GM18867 (cell line): ENCODE measurements around the gene TPGS2.
"Not testable (repeated sequence)": the region's sequence is repeated elsewhere in the genome, so short reads cannot be mapped to it uniquely, and the experiment has no call there.

Experiments
- ATAC-seq: cut with Tn5 transposase; IDR thresholded peaks from one replicate; pipeline ENCODE4 v1.9.1; 2021; ENCODE audit warnings: mild to moderate bottlenecking, moderate library complexity; ENCODE audit not compliant: unreplicated experiment

TPGS2 gene

GRCh38 chr18:36828630-36829361 is at the start of gene TPGS2, which contains the start of gene KIAA1328:
Gene TPGS2 (minus strand): TSS chr18:36829002. CDS start chr18:36828767, 235 bp downstream.
Gene KIAA1328 (plus strand): TSS chr18:36829127. CDS start chr18:36829139, 12 bp downstream.
- peak; percentile 93 for ATAC-seq

DNA sequence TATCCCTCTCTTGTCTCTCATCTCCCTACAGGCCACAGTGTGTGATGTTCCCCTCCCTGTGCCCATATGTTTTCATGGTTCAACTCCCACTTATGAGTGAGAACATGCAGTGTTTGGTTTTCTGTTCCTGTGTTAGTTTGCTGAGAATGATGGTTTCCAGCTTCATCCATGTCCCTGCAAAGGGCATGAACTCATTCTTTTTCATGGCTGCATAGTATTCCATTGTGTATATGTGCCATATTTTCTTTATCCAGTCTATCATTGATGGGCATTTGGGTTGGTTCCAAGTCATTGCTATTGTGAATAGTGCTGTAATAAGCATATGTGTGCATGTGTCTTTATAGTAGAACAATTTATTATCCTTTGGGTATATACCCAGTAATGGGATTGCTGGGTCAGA is 45.0 kb upstream of the TPGS2 start:
- ATAC-seq: not testable (repeated sequence)

DNA sequence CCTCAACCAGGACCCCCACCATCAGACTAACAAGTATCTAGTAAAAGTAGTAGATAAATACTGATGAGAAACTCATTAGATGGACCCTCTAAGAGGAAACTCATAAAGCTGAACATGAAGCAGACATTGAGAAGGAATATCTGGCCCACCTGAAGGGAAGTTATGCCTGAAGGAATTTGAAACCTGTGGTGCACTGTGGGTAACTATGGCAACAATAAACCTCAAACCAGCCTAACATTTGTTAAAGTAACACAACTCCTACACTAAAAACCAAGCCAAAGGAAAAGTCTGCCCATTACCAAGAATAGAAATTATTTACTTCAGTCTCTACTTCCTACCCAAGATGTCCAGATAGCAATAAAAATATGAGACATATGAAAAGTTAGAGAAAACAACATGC is 43.5 kb upstream of the TPGS2 start:
- no peak for ATAC-seq

DNA sequence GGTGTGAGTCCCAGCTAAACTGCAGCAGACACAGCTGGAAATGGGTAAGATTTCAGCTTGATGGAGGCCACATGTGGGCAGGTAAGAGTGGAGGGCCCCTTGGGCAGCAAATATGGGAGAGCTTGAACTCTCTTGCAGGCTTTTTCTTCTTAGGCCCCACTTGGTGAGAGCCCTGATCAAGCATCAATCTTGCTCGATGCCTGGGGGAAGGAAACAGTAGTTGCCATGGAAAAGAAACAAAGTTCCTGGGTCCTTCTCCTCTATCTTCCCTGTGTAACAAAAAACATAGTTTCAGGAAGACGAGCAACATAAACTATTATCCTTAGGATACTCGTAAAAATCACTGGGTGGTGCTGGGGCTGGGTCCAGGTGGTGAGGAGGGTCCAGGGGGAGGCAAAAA is 43.0 kb upstream of the TPGS2 start:
- no peak for ATAC-seq

- ATAC-seq: no peak
These were observed 38.3 kb upstream of the TPGS2 start for GRCh38 chr18:36867056-36867455.

DNA sequence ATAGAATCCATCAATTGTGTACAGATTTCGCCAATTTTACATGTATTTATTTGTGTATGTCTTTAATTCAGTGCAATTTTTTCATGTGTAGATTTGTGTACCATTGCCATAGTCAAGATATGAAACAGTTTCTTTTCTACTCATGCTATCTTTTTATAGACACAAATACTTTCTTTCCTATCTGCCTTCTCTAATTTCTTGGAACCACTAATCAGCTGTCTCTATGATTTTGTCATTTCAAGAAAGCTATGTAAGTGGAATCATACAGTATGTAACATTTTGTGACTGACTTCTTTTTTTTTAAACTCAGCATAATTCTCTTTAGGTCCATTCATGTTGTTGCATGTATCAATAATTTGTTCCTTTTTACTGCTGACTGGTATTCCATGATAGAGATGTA is 33.4 kb upstream of the TPGS2 start:
- ATAC-seq: no peak

- no peak for ATAC-seq
These were observed 28.0 kb upstream of the TPGS2 start for GRCh38 chr18:36856815-36857214.

DNA sequence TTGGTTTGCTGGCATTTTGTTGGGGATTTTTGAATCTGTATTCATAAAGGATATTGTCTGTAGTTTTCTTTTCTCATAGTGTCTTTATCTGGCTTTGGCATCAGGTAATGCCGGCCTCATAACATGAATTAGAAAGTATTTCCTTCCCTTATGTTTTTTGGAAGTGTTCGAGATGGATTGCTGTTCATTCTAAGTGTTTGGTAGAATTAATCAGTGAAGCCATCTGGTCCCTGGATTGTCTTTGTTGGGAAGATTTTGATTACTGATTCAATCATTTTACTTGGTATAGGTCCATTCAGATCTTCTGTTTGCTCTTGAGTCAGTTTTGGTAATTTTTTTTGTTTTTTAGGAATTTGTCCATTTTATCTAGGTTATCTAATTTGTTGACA is 22.4 kb upstream of the TPGS2 start:
- ATAC-seq: no peak

GRCh38 chr18:36850527-36851201 is 21.9 kb upstream of the TPGS2 start:
- no peak for ATAC-seq

DNA sequence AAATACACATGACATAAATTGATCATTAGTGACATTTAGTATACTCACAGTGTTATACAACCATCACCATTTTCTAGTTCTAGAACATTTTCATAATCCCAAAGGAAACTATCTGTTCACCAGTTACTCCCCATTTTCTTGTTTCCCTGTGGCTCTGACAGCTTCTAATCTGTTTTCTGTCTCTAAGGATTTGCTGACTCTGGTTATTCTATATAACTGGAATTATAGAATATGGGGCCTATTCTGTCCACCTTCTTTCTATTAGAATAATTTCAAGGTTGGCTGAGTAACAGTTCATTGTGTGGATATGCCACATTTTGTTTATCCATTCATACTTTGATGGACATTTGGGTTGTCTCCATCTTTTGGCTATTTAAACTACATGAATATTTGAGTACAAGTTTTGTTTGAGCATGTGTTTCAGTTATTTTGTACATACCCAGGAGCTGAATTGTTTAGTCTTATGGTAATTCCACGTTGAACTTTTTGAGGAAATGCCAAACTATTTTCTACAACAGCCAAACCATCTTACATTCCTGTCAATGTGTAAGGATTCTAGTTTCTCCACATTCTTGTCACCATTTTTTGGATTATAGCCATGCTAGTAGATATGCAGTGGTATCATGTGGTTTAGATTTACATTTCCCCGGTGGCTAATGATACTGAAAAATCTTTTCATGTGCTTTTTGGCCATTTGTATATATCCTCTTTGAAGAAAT is 20.6 kb upstream of the TPGS2 start:
- no peak for ATAC-seq

DNA sequence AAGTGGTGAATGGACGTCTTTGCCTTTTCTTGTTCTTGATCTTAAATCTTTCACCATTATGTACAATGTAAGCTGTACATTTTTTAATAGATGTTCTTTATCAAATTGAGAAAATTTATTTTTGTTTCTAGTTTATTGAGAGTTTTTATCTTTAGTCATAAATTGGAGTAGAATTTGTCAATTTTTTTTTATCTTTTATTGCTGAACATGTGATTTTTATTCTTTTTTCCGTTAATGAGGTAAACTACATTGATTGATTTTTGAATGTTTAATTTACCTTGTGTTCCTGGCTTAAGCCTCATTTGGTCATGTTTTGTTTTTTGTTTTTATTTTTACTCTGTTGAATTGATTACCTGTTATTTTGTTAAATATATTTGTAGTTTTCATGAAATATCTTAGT is 19.8 kb upstream of the TPGS2 start:
- ATAC-seq: no peak

GRCh38 chr18:36843784-36844183 is 15.0 kb upstream of the TPGS2 start:
- ATAC-seq: no peak

DNA sequence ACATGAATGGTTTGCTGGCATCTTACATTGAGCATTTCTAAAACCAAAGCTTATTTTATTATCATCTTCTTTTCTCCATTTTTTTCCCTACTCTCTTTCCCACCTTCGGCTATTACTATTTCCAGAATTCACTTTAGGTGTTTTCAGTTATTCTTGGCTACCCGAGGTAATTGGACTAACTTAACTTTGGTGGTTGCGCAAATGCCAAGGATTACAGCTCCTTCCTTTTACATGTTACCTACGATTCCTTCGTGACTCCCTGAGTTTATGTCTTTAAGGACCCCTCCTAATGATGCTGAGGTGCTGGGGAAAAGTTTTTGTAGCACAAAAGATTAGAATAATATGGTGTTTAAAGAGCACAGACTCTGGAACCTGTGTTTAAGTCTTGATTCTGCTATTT is 14.4 kb upstream of the TPGS2 start:
- no peak for ATAC-seq

DNA sequence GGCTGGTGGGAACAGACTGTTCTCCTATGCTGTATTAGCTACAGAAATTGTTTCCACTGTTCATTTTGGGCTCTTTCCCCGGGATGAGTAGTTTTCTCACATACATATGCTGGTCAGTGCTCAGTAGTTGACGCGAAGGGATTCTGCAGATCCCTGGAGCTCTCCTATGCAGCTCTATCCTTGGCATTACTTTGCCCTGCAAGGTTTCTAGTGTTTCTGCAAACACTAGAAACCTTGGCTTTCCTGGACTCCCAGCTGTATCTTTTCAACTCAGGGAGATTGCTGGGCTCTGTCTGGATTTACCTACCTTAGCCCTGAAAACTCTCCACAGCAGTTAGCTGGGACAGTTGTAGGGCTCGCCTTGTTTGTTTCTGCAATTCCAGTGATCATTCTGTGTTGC is 11.0 kb upstream of the TPGS2 start:
- ATAC-seq: no peak

GRCh38 chr18:36835927-36836326 is 7.1 kb upstream of the TPGS2 start:
- ATAC-seq: no peak

- no peak for ATAC-seq
These were observed 4.3 kb upstream of the TPGS2 start for GRCh38 chr18:36833120-36833519.

- no peak for ATAC-seq
These were observed 2.3 kb upstream of the TPGS2 start for GRCh38 chr18:36831139-36831538.

DNA sequence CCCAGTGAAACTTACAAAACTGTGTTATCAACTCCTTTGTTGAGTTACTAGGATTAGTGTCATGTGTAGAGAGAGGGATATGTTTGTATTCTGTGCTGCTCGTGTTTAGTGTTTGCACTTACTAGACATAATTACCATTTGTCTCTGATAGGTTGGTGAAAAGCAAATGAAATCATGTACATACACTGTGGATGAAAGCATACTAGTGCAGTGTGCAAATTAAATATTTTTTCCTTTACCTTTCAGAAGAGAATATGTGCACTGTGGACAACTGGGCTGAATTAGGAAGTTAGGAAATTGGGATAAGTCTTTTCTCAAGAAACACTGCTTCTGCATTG is 1.3 kb upstream of the TPGS2 start:
- ATAC-seq: no peak

GRCh38 chr18:36829362-36830157 is 758 bp upstream of the TPGS2 start:
- no peak for ATAC-seq

DNA sequence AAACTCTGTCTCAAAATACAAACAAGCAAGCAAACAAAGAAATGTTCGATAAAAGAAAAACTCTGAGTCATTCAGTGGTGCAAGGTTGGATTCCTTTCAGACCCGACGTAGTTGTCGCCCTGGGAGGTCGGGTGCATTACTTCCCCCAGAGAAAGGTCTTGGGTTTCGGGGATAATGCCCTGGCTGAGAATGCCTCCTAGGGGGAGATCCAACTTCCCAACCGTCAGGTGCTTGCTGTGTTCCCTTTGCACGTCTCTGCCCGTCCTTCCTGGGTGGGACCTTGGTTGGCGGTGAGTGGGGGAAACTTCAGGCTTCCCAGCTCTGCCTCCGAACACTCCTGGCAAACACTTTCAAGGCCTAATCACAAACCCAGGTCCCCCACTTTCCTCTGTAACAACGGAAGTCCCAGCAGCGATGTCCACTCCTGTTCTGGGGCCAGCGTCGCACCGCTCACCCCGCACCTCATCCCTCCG is 609 bp downstream of the TPGS2 start:
- ATAC-seq: peak; percentile 1

DNA sequence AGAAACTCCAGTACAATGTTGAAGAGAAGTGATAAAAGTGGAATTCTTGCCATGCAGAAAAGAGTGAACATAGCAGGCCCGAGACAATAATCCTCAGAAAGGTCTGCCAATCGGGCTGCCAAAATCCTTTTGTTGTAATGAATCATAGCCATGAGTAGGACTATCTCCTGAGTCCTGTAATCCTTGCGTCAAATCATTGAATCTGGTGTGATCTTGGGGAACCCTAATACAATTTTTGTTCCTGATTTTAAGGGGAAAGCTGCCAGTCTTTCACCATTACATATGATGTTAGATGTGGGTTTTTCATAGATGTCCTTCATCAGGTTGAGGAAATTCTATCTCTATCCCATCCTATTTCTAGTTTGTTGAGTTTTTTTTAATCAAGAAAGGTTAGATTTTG is 2.2 kb downstream of the TPGS2 start:
- no peak for ATAC-seq
